HG03575 (cell line): Measurements from ENCODE around the gene LRIG1.

Experiments used
- ATAC-seq: cut with Tn5 transposase; IDR thresholded peaks from one replicate; pipeline ENCODE4 v1.9.1; 2021; ENCODE audit not compliant: unreplicated experiment, insufficient number of reproducible peaks, low FRiP score; ENCODE audit errors: extremely low read depth

Gene LRIG1

GRCh38 chr3:66492071-66492470, 8.8 kb downstream of the LRIG1 start:
- ATAC-seq, result no peak

GRCh38 chr3:66490984-66491383, 9.8 kb downstream of the LRIG1 start:
- ATAC-seq, result no peak

GRCh38 chr3:66490214-66490613, 10.6 kb downstream of the LRIG1 start:
- no peak for ATAC-seq

- no peak for ATAC-seq
Measured at GRCh38 chr3:66489581-66489980, 11.2 kb downstream of the LRIG1 start.

GRCh38 chr3:66489115-66489514, 11.7 kb downstream of the LRIG1 start:
- no peak for ATAC-seq

- no peak for ATAC-seq
Measured at GRCh38 chr3:66488492-66488891, 12.3 kb downstream of the LRIG1 start.

DNA sequence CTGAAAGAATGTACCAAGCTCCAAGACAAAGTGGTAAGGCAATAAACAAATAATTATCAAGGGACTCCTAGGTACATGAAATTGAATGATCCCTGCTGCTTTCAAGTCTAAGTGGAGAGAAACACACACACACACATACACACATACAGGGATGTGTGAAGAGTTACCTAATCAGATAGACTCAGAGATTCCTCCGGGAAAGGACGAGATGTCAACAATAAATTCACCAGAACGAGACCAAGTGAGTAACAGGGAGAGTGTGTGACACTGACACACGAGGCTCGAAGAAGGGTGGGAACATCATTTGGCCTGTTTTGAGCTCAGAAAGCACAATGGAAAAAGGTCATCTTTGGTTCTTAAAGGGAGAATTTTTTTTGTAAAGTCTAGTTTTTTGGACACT, 13.4 kb downstream of the LRIG1 start:
- no peak for ATAC-seq

- no peak for ATAC-seq
Measured at GRCh38 chr3:66486646-66487045, 14.2 kb downstream of the LRIG1 start.

- ATAC-seq, result no peak
Measured at GRCh38 chr3:66486202-66486601, 14.6 kb downstream of the LRIG1 start.

- ATAC-seq, result no peak
Measured at GRCh38 chr3:66485291-66485968, 15.4 kb downstream of the LRIG1 start.

- ATAC-seq, result no peak
Measured at GRCh38 chr3:66484106-66484844, 16.5 kb downstream of the LRIG1 start.

DNA sequence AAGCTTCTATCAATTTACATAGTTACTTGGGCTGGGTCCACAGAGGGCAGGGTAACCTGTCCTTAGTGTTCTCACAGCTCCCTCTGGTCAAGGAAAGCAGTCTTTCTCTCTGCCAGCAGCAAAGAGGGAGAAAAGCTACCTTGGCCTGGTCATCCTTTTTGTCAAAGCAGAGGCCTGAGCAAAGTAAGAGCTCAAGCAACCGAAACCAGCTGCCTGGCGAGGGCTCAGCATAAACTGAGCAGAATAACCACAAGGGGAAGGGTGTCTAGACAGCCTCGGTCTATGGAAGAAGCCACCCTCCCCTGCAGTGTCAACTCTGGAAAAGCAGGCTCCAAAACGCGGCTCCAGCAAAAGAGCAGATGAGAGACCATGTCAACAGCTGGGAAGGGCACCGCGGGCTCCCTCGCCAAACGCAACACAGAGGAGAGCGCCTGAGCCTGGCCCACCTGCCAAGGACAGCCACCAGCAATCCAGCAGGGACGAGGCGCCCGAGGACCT, 17.4 kb downstream of the LRIG1 start:
- no peak for ATAC-seq

- no peak for ATAC-seq
Measured at GRCh38 chr3:66483006-66483405, 17.8 kb downstream of the LRIG1 start.

DNA sequence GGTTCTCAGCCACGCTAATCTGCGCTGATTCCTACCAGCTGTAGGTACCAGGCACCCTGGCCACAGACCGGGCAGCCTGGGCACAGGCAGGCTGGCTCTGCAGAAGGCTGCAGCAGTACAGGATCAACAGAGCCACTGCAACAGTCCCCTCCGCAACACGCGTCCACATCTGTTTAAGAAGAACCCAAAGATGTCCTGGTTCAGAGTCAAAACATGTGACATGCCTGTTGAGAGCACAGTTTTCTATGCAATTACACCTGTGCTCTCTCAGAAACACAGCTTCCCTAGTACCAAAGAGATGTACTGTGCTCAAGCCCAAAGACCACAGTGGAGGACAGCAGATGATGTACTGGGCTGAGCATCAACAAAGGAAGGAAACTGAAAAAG, 18.8 kb downstream of the LRIG1 start:
- no peak for ATAC-seq

- ATAC-seq, result no peak
Measured at GRCh38 chr3:66481071-66482017, 19.5 kb downstream of the LRIG1 start.

DNA sequence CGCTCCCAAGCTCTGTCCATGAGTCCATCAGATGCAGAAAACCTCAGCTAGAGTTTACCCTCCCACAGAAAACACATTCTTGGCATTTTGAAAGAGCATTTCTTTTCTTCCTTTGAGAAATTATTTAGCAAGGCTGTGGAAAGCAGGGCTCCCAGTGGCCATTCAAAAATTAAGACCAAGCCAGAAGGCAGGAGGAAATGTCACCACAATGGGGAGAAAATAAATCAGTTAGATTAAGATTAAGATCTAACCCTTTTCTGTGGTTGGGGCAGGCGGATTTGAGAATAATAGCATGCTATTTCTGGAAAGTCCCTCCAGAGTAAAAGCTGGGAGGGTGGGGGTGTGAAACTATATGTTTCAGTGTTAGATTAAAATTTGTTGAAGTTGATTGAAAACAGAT, 20.2 kb downstream of the LRIG1 start:
- no peak for ATAC-seq

DNA sequence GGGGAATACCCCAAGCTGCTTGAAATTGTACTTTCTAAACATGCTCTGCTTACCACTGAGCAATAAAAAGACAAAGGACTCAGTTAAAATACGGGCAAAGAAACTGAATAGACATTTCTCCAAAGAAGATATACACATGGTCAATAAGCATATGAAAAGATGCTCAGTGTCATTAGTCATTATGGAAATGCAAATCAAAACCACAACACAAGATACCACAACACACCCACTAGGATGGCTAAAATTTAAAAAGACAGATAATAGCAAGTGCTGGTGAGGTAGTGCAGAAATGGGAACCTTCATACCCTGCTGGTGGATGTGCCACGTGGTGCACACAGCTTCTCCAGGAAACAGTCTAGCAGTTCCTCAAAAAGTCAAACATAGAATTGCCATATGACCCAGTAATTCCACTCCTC, 21.3 kb downstream of the LRIG1 start:
- ATAC-seq, result no peak

DNA sequence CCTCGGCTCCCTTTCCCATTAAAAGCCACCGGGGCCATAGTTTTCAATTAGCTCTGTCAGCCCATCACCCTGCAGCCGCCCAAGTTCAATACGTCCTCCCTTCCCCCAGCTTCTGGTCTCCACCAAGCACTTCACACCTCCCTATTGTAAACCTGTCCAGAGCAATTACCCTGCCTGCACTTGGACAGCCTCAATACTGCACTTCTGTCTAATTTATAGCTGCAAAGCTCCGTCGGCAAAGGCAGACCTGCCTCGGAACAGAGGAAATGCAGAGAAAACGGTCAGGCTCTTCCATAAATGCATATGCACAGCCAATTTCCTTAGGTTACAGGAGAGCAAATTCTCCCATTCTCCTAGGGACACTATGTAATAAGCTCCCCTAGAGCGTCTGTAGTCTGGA, 21.9 kb downstream of the LRIG1 start:
- ATAC-seq, result no peak

DNA sequence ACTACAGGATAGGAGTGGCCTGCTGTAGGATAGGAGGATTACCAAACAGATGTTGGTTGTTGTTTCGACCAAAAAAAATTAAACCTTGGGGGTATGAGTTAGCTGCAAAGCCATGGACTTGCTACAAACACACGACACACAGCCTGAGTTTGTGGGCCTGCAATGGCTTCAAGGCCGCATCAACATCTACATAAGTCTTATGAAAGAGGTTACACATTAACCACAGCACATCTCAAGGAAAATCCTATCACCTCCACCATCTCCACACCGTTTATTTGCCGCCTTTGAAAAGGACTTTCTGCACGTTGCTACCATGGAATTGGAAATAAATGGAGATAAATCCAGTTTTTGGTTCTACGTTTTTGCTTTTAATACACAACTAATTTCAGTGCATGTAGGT, 23.0 kb downstream of the LRIG1 start:
- ATAC-seq, result no peak
